A172 (cell line): ENCODE measurements around the gene VAT1L. TPM values are rescaled to one million over a fixed set of nuclear protein-coding genes. Genes with fewer than 3 reads are reported as not detected.
"Not testable (repeated sequence)": the region's sequence is repeated elsewhere in the genome, so short reads cannot be mapped to it uniquely, and the experiment has no call there.

Experiments used
- DNase-seq: peaks from one replicate; pipeline ENCODE4 v3.0.0-alpha.2; 2015; ENCODE audit warnings: low spot score
- total RNA-seq: library from RNA; depleted of rRNA; stranded (reverse); fragments of >200 nt; shearing (Covaris generic); gene quantifications from 2 replicates; pipeline ENCODE4 v1.2.3, GENCODE V29; 2014

VAT1L gene
- total RNA-seq, 1 experiment from 2014 or later = not detected

- no peak for DNase-seq
These were observed 125.4 kb downstream of the VAT1L start for GRCh38 chr16:77913738-77914253.

GRCh38 chr16:77916111-77916510 is 127.7 kb downstream of the VAT1L start:
- no peak for DNase-seq

- no peak for DNase-seq
These were observed 129.6 kb downstream of the VAT1L start for GRCh38 chr16:77917971-77918370.

GRCh38 chr16:77918809-77919707 is 130.7 kb downstream of the VAT1L start:
- peak; percentile 41 for DNase-seq

- DNase-seq = no peak
These were observed 131.5 kb downstream of the VAT1L start for GRCh38 chr16:77919761-77920415.

GRCh38 chr16:77920984-77921383 is 132.6 kb downstream of the VAT1L start:
- no peak for DNase-seq

GRCh38 chr16:77922228-77922754 is 133.9 kb downstream of the VAT1L start:
- DNase-seq = no peak

GRCh38 chr16:77925531-77925930 is 137.2 kb downstream of the VAT1L start:
- DNase-seq = no peak

- no peak for DNase-seq
These were observed 139.7 kb downstream of the VAT1L start for GRCh38 chr16:77928096-77928495.

GRCh38 chr16:77929004-77929403 is 140.6 kb downstream of the VAT1L start:
- DNase-seq = no peak

GRCh38 chr16:77931058-77931457 is 142.7 kb downstream of the VAT1L start:
- DNase-seq = no peak

GRCh38 chr16:77937473-77938149 is 149.2 kb downstream of the VAT1L start:
- no peak for DNase-seq

- no peak for DNase-seq
These were observed 150.5 kb downstream of the VAT1L start for GRCh38 chr16:77938913-77939312.

GRCh38 chr16:77939968-77940367 is 151.6 kb downstream of the VAT1L start:
- DNase-seq = no peak

GRCh38 chr16:77943801-77944200 is 155.4 kb downstream of the VAT1L start:
- no peak for DNase-seq

- DNase-seq = no peak
These were observed 156.3 kb downstream of the VAT1L start for GRCh38 chr16:77944631-77945030.

- no peak for DNase-seq
These were observed 156.8 kb downstream of the VAT1L start for GRCh38 chr16:77945126-77945525.

GRCh38 chr16:77946823-77947222 is 158.5 kb downstream of the VAT1L start:
- DNase-seq = no peak

GRCh38 chr16:77947590-77947989 is 159.2 kb downstream of the VAT1L start:
- DNase-seq = not testable (repeated sequence)

GRCh38 chr16:77948835-77949234 is 160.5 kb downstream of the VAT1L start:
- no peak for DNase-seq

- no peak for DNase-seq
These were observed 161.1 kb downstream of the VAT1L start for GRCh38 chr16:77949445-77949844.

- peak; percentile 38 for DNase-seq
These were observed 163.4 kb downstream of the VAT1L start for GRCh38 chr16:77951788-77952187.
